ENCODE data around the gene SYCP1.
"Not testable (repeated sequence)": the region's sequence is repeated elsewhere in the genome, so short reads cannot be mapped to it uniquely, and the experiment has no call there.

The SYCP1 gene

GRCh38 chr1:114854693-114855320 lies at the start of gene SYCP1:
TSS of gene SYCP1 (plus strand) at chr1:114854863. CDS start at chr1:114855465, 602 bp downstream.
- DNase-seq = no peak

- no peak for DNase-seq
Measured at GRCh38 chr1:114819869-114820268, 34.8 kb upstream of the SYCP1 start.

- DNase-seq = no peak
Measured at GRCh38 chr1:114820392-114820791, 34.3 kb upstream of the SYCP1 start.

- DNase-seq = no peak
Measured at GRCh38 chr1:114821978-114822377, 32.7 kb upstream of the SYCP1 start.

GRCh38 chr1:114828251-114828650 lies 26.4 kb upstream of the SYCP1 start:
- DNase-seq = no peak

- DNase-seq = not testable (repeated sequence)
Measured at GRCh38 chr1:114830075-114830474, 24.6 kb upstream of the SYCP1 start.

GRCh38 chr1:114831276-114831994 lies 23.2 kb upstream of the SYCP1 start:
- no peak for DNase-seq

GRCh38 chr1:114832057-114832456 lies 22.6 kb upstream of the SYCP1 start:
- DNase-seq = no peak

GRCh38 chr1:114833421-114833820 lies 21.2 kb upstream of the SYCP1 start:
- DNase-seq = no peak

- DNase-seq = no peak
Measured at GRCh38 chr1:114844270-114844669, 10.4 kb upstream of the SYCP1 start.

GRCh38 chr1:114853584-114853983 lies 1.1 kb upstream of the SYCP1 start:
- DNase-seq = no peak

GRCh38 chr1:114861384-114861783 lies 6.7 kb downstream of the SYCP1 start:
- DNase-seq = no peak

GRCh38 chr1:114892194-114892918 lies 37.7 kb downstream of the SYCP1 start:
- no peak for DNase-seq

- no peak for DNase-seq
Measured at GRCh38 chr1:114896795-114897194, 42.1 kb downstream of the SYCP1 start.

- no peak for DNase-seq
Measured at GRCh38 chr1:114901814-114902213, 47.2 kb downstream of the SYCP1 start.

GRCh38 chr1:114902343-114902742 lies 47.7 kb downstream of the SYCP1 start:
- DNase-seq = no peak

- DNase-seq = no peak
Measured at GRCh38 chr1:114903480-114903879, 48.8 kb downstream of the SYCP1 start.

GRCh38 chr1:114915720-114916119 lies 61.1 kb downstream of the SYCP1 start:
- DNase-seq = not testable (repeated sequence)

GRCh38 chr1:114926607-114927006 lies 71.9 kb downstream of the SYCP1 start:
- DNase-seq = no peak

GRCh38 chr1:114927401-114927800 lies 72.7 kb downstream of the SYCP1 start:
- no peak for DNase-seq

GRCh38 chr1:114956570-114956969 lies 101.9 kb downstream of the SYCP1 start:
- no peak for DNase-seq

- no peak for DNase-seq
Measured at GRCh38 chr1:114959423-114959822, 104.8 kb downstream of the SYCP1 start.

- no peak for DNase-seq
Measured at GRCh38 chr1:114976891-114977290, 122.2 kb downstream of the SYCP1 start.

Measured in activated CD8-positive, alpha-beta memory T cell treated with anti-CD3 and anti-CD28 coated beads, Interleukin-2, amount 50 U/mL, for 4 hours (primary cell).